ENCODE results near the gene NCEH1. TPM values are rescaled to one million over a fixed set of nuclear protein-coding genes. Genes with fewer than 3 reads are reported as not detected.
"Not testable (repeated sequence)": the region's sequence is repeated elsewhere in the genome, so short reads cannot be mapped to it uniquely, and the experiment has no call there.

NCEH1 gene
- total RNA-seq, 1 experiment from 2014 or later, result 4.5 TPM

- no peak overlapping the region for H3K4me3 Mint-ChIP-seq
- no peaks in the 10 kb centered on the region for H3K27me3 Mint-ChIP-seq (ENCODE audit: low read depth)
- CTCF ChIA-PET, result interaction anchor here (0.9 to 3.5 kb wide), 15 partner anchors 10 to 264 kb away, joined by 3 to 15 read pairs (median 6); partner anchors contain the start of gene TNFSF10
- H3K36me3 Mint-ChIP-seq, result no peaks in the 10 kb centered on the region
- peaks cover 5% of the 10 kb centered on the region for H3K9me3 Mint-ChIP-seq
- ATAC-seq, result no peak
- TF ChIP-seq CTCF (IDR thresholded peaks at IDR 0.05), result 0 out of 2 replicates have a peak, but pooled peaks have one; percentile 30
- TF ChIP-seq, protein P1, sequence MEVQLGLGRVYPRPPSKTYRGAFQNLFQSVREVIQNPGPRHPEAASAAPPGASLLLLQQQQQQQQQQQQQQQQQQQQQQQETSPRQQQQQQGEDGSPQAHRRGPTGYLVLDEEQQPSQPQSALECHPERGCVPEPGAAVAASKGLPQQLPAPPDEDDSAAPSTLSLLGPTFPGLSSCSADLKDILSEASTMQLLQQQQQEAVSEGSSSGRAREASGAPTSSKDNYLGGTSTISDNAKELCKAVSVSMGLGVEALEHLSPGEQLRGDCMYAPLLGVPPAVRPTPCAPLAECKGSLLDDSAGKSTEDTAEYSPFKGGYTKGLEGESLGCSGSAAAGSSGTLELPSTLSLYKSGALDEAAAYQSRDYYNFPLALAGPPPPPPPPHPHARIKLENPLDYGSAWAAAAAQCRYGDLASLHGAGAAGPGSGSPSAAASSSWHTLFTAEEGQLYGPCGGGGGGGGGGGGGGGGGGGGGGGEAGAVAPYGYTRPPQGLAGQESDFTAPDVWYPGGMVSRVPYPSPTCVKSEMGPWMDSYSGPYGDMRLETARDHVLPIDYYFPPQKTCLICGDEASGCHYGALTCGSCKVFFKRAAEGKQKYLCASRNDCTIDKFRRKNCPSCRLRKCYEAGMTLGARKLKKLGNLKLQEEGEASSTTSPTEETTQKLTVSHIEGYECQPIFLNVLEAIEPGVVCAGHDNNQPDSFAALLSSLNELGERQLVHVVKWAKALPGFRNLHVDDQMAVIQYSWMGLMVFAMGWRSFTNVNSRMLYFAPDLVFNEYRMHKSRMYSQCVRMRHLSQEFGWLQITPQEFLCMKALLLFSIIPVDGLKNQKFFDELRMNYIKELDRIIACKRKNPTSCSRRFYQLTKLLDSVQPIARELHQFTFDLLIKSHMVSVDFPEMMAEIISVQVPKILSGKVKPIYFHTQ (CRISPR knock-in tag; IDR thresholded peaks at IDR 0.05), result no peak
- no peaks in the 10 kb centered on the region for H3K4me1 Mint-ChIP-seq
- POLR2A ChIA-PET, result no interaction called here
- H3K27ac Mint-ChIP-seq, result no peak overlapping the region
- DNase-seq (ENCODE audit: low spot score), result no peak
These were observed 114.5 kb downstream of the NCEH1 start for GRCh38 chr3:172596394-172596706.

- POLR2A ChIA-PET, result no interaction called here
- Mint-ChIP-seq H3K4me1 (no peaks in the 10 kb centered on the region), H3K9me3 (peaks cover 5% of the 10 kb centered on the region), H3K36me3 (no peaks in the 10 kb centered on the region), H3K4me3 (no peak overlapping the region), H3K27me3 (ENCODE audit: low read depth) (no peaks in the 10 kb centered on the region), H3K27ac (no peak overlapping the region)
- peak; percentile 73 for ATAC-seq
- no peak for DNase-seq (ENCODE audit: low spot score)
- CTCF ChIA-PET, result interaction anchor here (0.6 to 3.5 kb wide), 19 partner anchors 9 to 263 kb away, joined by 3 to 15 read pairs (median 4); partner anchors contain the start of gene TNFSF10
- TF ChIP-seq ZNF416 (CRISPR knock-in tag; IDR thresholded peaks at IDR 0.05) (no peak), CTCF (IDR thresholded peaks at IDR 0.05) (peak; percentile 39; the same call in 1 of the 2 replicates)
These were observed 115.0 kb downstream of the NCEH1 start for GRCh38 chr3:172595664-172596393.

DNA sequence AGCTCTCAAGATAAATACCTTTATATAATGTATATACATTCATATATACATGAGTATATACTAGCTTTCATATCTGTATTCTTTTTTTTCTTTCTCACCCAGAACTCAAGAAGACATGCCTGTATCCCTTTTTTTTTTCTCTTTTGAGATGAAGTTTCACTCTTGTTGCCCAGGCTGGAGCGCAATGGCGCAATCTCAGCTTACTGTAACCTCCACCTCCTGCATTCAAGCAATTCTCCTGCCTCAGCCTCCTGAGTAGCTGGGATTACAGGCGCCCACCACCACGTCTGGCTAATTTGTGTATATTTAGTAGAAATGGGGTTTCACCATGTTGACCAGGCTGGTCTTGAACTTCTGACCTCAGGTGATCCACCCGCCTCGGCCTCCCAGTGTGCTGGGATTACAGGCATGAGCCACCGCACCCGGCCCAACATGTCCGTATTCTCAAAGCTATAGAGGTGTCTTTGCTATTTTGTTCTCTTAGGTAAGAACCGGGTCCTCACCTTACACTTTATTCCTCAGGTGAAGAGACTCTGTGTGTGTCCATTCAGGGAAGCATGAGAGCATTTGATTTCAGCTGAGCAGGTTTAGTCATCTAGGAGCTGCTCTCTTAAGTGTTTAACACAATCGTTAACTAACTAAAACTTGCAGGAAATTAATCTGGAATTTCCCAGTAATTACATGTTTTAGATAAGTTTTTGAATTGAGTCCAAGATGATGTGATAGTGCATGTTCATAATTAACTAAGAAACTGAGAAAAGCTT is 115.8 kb downstream of the NCEH1 start:
- H3K27me3 Mint-ChIP-seq (ENCODE audit: low read depth); H3K27ac Mint-ChIP-seq; DNase-seq (ENCODE audit: low spot score); H3K36me3 Mint-ChIP-seq; H3K9me3 Mint-ChIP-seq; POLR2A ChIA-PET; ATAC-seq; H3K4me3 Mint-ChIP-seq; H3K4me1 Mint-ChIP-seq: not testable (repeated sequence)
- CTCF ChIA-PET, result interaction anchor here (0.9 to 3.5 kb wide), 11 partner anchors 11 to 134 kb away, joined by 3 to 15 read pairs (median 5); partner anchors contain the start of gene TNFSF10

DNA sequence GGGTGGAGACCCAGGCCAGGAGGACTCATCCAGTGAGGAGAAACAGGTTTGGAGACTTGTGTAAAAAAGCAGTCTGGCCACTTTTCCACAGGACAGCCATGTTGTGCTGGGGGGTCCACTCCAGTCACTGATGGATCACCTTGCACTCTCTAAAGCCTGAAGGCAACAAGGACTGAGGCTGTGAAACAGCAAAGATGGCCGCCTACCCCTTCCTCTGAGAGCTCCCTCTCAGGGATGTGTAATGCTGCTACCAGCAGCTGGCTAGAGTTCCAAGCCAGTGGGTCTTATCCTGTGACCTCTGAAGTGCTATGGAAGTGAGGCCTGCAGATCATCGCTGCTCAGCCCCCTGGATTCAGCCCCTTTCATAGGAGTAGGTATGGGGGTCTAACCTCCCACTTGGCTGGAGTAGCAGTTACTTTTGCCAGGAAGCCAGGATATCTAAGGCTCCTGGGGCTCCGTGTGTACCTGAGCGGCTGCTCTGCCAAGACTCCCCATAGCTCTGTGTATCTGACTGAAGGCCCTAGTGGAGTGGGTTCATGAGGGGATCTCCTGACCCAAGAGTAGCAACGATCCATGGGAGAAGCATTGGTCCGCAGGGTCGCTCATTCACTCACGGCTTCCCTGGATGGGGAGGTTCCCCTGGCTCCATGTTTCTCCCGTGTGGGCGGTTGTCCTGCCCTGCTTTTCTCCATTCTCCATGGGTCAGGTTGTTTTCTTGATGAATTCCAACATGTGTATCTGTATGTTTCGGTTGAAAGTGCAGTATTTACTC is 117.8 kb downstream of the NCEH1 start:
- DNase-seq (ENCODE audit: low spot score) (no peak), ATAC-seq (no peak)
- H3K9me3 Mint-ChIP-seq, result peaks cover 7% of the 10 kb centered on the region
- no peaks in the 10 kb centered on the region for H3K27me3 Mint-ChIP-seq (ENCODE audit: low read depth)
- H3K4me1 Mint-ChIP-seq, result no peaks in the 10 kb centered on the region
- no peaks in the 10 kb centered on the region for H3K36me3 Mint-ChIP-seq
- no peak overlapping the region for H3K27ac Mint-ChIP-seq
- CTCF ChIA-PET, result interaction anchor here (0.6 kb wide), 1 partner anchor 9 kb away, joined by 3 read pairs; no protein-coding TSS in a partner anchor
- no peak overlapping the region for H3K4me3 Mint-ChIP-seq
- TF ChIP-seq GRHL2 (CRISPR knock-in tag; IDR thresholded peaks at IDR 0.05; ENCODE audit: insufficient replicate concordance, severe bottlenecking), result no peak
- no peak for TF ChIP-seq SMAD4 (CRISPR knock-in tag; IDR thresholded peaks at IDR 0.05)
- POLR2A ChIA-PET, result interaction anchor here (0.6 kb wide), 1 partner anchor 330 kb away, joined by 4 read pairs; no protein-coding TSS in a partner anchor
